A673 (cell line): Measurements from ENCODE around the gene IL6. TPM values are rescaled to one million over a fixed set of nuclear protein-coding genes. Genes with fewer than 3 reads are reported as not detected.
"Not testable (repeated sequence)": the region's sequence is repeated elsewhere in the genome, so short reads cannot be mapped to it uniquely, and the experiment has no call there.

ENCODE experiments used
- BruUV-seq: library from RNA; stranded (reverse); fragments of 400-500 nt; replicated peaks from 2 replicates; lab custom pipeline; 2021; lab: Mats Ljungman, UMichigan
- CTCF ChIA-PET: fragments of 300-600 bp; sonication (Branson Sonifier 250); formaldehyde crosslinking; loops from one replicate; lab custom pipeline; 2022; ENCODE audit warnings: antibody characterized with exemption; lab: Charles Lee
- POLR2A ChIA-PET: fragments of 300-600 bp; sonication (Branson Sonifier 250); formaldehyde crosslinking; loops from one replicate; lab custom pipeline; 2022; ENCODE audit warnings: antibody characterized with exemption; ENCODE audit not compliant: low non-redundant PET; lab: Charles Lee
- DNase-seq: peaks from one replicate; pipeline ENCODE4 v3.0.0-alpha.2; 2015; ENCODE audit warnings: low spot score
- H3K27ac ChIP-seq: fragments of 200-600 bp; sonication (generic); 2 replicates; pipeline ENCODE4 v1.5.1; 2016; ENCODE audit warnings: mixed run types, low read depth, mild to moderate bottlenecking, mixed read lengths, antibody characterized with exemption, low read length; ENCODE audit not compliant: poor library complexity, severe bottlenecking
- H3K27me3 ChIP-seq: fragments of 200-600 bp; sonication (generic); replicated peaks from 2 replicates; pipeline ENCODE4 v1.6.1; 2017; ENCODE audit warnings: mixed run types, low read depth, mild to moderate bottlenecking, mixed read lengths, antibody characterized with exemption, low read length; ENCODE audit not compliant: insufficient read depth, poor library complexity
- H3K36me3 ChIP-seq: fragments of 200-600 bp; sonication (generic); 2 replicates; pipeline ENCODE4 v1.6.1; 2016; ENCODE audit warnings: mixed run types, mild to moderate bottlenecking, mixed read lengths, antibody characterized with exemption, low read length; ENCODE audit not compliant: insufficient read depth, poor library complexity, severe bottlenecking
- H3K4me1 ChIP-seq: fragments of 200-600 bp; sonication (generic); 2 replicates; pipeline ENCODE4 v1.6.1; 2017; ENCODE audit warnings: mixed run types, mild to moderate bottlenecking, mixed read lengths, antibody characterized with exemption, low read length; ENCODE audit not compliant: insufficient read depth, poor library complexity, severe bottlenecking
- H3K4me3 ChIP-seq: fragments of 200-600 bp; sonication (generic); 2 replicates; pipeline ENCODE4 v1.5.1; 2016; ENCODE audit warnings: low read depth, mixed run types, mild to moderate bottlenecking, mixed read lengths, low read length; ENCODE audit not compliant: poor library complexity, severe bottlenecking
- H3K9me3 ChIP-seq: fragments of 200-600 bp; sonication (generic); 2 replicates; pipeline ENCODE4 v1.6.1; 2016; ENCODE audit warnings: mixed run types, low read depth, mild to moderate bottlenecking, mixed read lengths, antibody characterized with exemption, low read length; ENCODE audit not compliant: poor library complexity, severe bottlenecking
- CTCF ChIP-seq: fragments of 300-800, 200-600 bp; sonication (generic); conservative IDR thresholded peaks from 2 replicates; pipeline ENCODE4 v1.5.1; 2017; ENCODE audit warnings: low read depth, mild to moderate bottlenecking, antibody characterized with exemption, low read length, moderate library complexity, mixed read lengths
- EZH2 ChIP-seq: fragments of 200-600 bp; sonication (generic); IDR thresholded peaks from 2 replicates; pipeline ENCODE4 v1.6.1; 2017; ENCODE audit warnings: borderline replicate concordance, low read depth, mild to moderate bottlenecking, mixed read lengths, antibody characterized with exemption, low read length; ENCODE audit not compliant: poor library complexity, severe bottlenecking
- intact Hi-C: fragments of 100-400 bp; cut with micrococcal nuclease; formaldehyde crosslinking; loops from one replicate; pipeline ENCODE4 v1.10.0; 2022; ENCODE audit not compliant: unreplicated experiment
- total RNA-seq: library from RNA; stranded (reverse); gene quantifications from 2 replicates; pipeline ENCODE4 v1.2.3, GENCODE V29; 2021

IL6 gene
- total RNA-seq, 1 experiment from 2014 or later = not detected

GRCh38 chr7:22683379-22683778 is 43.6 kb upstream of the IL6 start:
- Histone ChIP-seq H3K4me1 (no peaks in the 10 kb centered on the region), H3K27me3 (no peaks in the 10 kb centered on the region), H3K36me3 (no peaks in the 10 kb centered on the region), H3K27ac (no peak overlapping the region), H3K4me3 (no peak overlapping the region), H3K9me3 (no peaks in the 10 kb centered on the region)
- DNase-seq = no peak
- POLR2A ChIA-PET = no interaction called here
- no TSS peak for BruUV-seq
- intact Hi-C loops = no loop called here
- no peak for TF ChIP-seq EZH2
- no peak for TF ChIP-seq CTCF
- CTCF ChIA-PET = no interaction called here

- Histone ChIP-seq H3K9me3 (no peaks in the 10 kb centered on the region), H3K27me3 (no peaks in the 10 kb centered on the region), H3K4me3 (no peak overlapping the region), H3K27ac (no peak overlapping the region), H3K4me1 (no peaks in the 10 kb centered on the region), H3K36me3 (no peaks in the 10 kb centered on the region)
- intact Hi-C loops = no loop called here
- TF ChIP-seq CTCF (no peak), EZH2 (no peak)
- POLR2A ChIA-PET = no interaction called here
- BruUV-seq = no TSS peak
- no peak for DNase-seq
- CTCF ChIA-PET = no interaction called here
These were observed 40.4 kb upstream of the IL6 start for GRCh38 chr7:22686620-22687019.

GRCh38 chr7:22688084-22688483 is 38.9 kb upstream of the IL6 start:
- POLR2A ChIA-PET = no interaction called here
- CTCF ChIA-PET = no interaction called here

GRCh38 chr7:22688934-22689333 is 38.1 kb upstream of the IL6 start:
- H3K4me1 ChIP-seq, intact Hi-C loops, H3K36me3 ChIP-seq, POLR2A ChIA-PET, H3K4me3 ChIP-seq, DNase-seq, H3K9me3 ChIP-seq, CTCF ChIA-PET, BruUV-seq, H3K27ac ChIP-seq, H3K27me3 ChIP-seq: not testable (repeated sequence)

More at GRCh38 chr7:22688084-22688483, 38.9 kb upstream of the IL6 start:
- Histone ChIP-seq H3K36me3 (no peaks in the 10 kb centered on the region), H3K4me1 (no peaks in the 10 kb centered on the region), H3K9me3 (no peaks in the 10 kb centered on the region), H3K4me3 (no peak overlapping the region), H3K27me3 (no peaks in the 10 kb centered on the region), H3K27ac (no peak overlapping the region)
- BruUV-seq = no TSS peak
- no peak for DNase-seq
- TF ChIP-seq CTCF = no peak
- TF ChIP-seq EZH2 = no peak
- intact Hi-C loops = no loop called here
